Hypothalamus (tissue), 51 donors: ENCODE data around the gene TCF7.

ENCODE experiments used
- DNase-seq, 51 donors: peaks; one replicate each; lab custom pipeline; 2025; lab: John Stamatoyannopoulos, UW

TCF7 gene

DNA sequence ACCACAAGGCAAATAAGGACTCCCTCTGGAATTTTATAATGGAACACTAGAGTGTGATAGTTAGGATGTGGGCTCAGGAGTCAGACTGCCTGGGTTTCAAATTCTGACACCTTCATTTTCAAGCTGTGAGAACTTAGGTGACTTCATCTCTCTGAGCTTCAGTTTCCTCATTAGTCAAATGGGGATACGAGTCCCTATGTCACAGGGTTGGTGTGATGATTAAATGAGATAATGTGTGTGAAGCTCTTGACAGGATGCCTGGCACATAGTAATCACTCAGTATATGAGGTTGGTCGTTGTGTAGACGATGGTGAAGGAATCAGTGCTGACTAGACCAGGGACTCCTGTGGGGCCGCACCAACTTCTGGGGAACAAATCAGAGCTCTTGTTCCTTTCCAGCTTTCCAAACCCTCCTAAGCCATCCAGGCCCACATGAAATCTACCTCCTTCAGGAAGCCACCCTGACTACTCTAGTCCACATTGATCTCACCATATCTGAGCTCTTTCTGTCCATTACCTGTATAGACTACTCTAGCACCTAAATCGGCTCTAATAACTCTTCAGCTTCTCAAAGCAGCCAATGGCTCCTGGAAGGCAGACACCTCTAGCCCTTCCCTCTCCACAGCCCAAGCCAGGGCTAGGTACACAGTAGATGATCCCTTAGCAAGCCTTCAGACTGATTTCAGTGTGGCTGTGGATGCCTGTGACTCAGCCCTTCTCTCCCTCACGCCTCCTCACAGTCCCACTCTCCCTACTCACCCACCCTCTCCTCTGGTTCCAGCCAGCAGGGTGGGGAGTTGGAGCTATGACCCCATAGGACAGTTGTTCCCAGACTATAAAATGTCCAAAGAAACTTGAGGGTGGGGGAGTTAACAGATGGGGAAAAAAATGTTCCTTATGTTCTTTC is 2.5 kb upstream of the TCF7 start:
- DNase-seq = peak in 1 of 51 donors; percentile 5

DNA sequence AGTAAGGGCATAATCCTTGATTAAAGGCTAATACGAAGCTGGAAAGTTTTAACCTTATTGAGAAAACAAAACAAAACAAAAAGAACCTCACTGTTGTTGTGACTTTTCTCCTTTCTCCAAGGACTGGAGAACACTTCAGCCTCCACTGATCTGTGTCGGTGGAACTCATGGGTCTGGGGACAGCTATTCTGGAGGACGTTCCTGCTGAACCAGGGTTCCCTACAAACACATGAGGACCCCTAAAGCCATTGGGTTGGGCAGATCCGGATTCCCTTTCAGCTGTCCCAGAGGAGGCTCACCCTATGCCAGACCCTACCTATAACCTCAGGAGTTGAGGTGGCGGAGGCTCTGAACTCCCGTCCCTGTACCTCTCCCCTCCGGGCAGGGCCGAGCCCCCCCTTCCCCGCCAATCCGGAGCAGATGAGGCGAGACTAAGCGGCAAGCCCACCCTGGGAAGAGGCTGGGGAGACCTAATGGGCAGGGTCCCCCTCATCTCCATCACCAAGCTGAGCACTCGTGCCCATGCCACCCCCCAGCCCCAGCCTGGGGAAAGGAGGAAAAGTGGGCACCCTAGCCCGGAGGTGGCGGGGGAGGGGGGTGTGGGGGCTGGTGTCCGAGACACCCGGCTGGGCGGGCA is 1.6 kb upstream of the TCF7 start:
- no peak for DNase-seq

DNA sequence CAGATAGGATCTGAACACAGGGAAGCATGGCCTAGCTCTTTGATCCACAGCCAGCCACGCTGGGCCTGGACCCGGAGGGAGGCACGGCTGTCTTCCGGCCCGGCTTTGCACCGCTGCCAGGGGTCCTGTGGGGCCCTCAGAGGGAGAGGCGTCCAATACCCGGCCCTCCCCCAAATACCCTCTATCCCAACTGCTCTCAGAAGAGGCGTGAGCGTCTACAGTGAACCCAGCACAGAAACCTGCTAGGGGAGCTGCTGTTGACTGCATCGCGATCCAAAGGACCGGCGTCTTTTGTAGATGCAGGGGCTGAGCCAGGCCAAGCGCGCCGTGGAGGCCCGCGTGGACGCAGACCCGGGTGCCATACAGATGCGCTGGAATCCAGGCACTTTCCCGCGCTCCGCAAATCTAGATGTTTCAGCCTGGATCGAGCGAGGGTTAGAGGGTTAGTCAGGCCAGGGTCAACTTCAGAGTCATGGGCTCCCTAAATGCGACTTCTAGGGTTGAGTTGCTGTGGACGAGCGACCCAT is 1.1 kb upstream of the TCF7 start:
- DNase-seq = no peak

DNA sequence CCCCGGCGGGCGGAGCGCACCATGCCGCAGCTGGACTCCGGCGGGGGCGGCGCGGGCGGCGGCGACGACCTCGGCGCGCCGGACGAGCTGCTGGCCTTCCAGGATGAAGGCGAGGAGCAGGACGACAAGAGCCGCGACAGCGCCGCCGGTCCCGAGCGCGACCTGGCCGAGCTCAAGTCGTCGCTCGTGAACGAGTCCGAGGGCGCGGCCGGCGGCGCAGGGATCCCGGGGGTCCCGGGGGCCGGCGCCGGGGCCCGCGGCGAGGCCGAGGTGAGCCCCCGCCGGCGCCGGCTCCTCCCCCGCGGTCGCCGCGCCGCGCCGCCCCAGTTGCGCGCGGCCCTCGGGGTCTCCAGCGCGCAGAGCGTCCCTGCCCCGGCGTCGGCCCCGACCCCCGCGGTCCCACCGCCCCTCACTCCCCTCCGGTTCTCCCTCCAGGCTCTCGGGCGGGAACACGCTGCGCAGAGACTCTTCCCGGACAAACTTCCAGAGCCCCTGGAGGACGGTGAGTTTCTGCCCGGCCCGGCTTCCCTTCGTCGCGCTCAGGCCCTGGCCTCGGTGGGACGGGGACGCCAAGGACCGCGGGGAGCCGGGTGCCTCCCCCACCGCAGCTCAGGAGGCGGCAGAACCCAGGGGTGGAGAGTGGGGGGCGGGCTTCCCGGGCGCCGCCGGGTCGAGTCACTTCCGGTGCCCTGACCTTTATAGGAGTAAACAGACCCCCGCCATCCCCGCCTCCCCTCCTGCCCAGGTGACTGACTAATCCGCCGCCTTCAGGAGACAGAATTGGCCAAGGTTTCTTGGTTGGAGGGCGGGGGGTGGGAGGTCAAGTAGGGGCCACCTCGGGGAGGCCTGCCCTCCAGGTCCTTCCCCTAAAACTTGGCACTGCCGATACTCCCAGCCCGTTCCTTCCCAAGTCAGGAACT is 665 bp downstream of the TCF7 start:
- DNase-seq = no peak

DNA sequence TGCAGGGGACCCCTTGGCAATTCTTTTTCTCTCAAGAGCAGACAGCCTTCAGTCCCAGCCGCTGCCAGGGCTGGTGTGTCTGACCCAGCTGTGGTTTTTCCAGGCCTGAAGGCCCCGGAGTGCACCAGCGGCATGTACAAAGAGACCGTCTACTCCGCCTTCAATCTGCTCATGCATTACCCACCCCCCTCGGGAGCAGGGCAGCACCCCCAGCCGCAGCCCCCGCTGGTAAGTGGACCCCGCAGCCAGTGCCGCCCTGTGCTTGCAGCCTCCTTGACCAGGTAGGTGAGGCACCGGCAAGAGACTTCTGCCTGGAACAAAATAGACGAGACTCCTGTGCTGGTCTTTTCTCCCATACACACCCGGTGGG is 1.3 kb downstream of the TCF7 start:
- DNase-seq = no peak

DNA sequence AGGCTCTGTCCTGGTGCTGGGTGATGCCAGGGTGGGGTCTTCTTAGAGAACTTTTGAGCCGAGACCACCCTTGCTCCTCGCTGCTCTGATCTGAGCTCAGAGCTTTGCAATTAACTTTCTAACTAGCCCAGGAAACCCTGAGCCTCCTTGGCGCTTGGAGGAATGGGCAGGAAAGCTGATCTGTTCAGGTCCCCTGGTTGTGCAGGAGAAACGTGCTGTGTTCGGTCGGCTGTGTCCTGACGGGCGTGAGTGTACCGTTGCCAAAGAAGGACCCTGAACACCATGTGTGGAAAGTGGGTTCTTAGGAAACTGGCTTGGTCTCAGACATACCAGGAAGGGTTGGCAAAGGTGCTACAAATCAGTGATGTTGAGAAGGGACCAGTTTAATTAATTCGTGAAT is 1.8 kb downstream of the TCF7 start:
- DNase-seq = no peak

DNA sequence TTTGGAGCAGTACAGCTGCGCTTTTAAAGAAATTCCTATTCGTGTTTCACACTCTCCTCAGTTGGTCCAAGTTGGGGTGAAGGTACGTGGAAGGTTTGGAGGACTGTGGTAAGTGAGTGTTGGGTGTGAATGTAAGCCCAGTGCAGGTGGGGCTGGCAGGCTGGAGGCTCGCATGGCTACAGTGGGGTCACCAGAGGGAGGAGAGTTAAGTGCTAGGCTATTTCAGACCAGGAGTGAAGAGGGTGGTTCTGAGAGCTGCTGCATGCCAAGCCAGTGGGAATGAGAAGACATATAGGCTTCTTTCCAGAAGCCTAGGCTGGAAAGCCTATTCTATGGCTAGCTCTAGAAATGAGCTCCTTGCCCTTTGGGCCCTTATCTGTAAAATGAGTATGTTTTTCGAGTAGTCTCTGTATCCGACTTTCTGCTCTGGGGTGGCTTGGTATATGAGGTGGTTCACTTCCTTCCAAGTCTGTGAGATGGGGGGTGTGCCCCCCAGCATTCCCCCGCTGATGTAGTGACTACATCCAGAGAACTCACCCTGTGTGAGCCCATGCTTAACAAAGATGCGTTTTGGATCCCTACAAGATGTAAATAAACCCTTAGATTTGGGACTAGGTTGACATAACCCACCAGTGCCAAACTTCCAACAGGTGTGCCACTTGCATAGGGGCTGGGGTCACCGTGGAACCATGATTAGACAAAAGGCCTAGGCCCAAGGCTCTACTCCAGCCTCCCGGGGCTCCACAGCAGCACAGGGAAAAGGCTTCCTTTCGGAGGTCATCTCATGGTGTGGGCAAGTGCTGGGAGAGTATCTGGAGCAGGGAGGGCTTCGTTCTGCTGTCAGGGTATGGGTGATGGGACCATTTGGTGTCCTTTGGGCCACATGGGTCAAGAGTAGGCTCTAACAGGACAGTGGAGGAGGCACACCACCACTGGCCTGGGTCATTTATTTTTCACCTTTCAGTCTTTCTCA is 2.6 kb downstream of the TCF7 start:
- no peak for DNase-seq

DNA sequence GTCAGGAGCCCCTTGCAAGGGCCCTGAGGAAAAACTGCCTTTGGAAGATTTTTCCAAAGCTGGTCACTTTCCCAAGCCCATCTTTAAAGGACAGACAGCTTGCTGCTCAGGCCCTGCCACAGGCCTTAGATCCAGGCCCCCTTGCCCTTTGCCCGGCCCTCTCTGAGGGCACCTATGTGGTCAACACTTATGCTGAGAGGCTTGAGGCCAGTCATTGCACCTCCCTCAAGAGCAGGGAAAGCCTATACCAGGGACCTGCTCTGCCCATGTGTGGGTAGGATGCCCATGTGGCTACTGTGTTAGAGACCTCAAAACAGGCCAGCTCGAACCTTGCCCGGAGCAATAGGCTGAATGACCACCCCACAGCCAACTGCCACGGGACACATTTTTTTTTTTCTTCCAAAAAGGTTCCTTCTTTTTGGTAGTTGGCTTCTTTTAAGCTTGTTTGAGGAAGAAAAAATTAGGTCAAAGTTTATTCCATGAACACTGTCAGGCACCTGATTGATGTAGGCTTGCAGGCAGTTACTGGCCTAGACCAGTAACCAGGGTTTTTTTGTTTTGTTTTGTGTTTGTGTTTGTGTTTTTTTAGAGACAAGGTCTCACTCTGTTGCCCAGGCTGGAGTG is 3.8 kb downstream of the TCF7 start:
- no peak for DNase-seq

DNA sequence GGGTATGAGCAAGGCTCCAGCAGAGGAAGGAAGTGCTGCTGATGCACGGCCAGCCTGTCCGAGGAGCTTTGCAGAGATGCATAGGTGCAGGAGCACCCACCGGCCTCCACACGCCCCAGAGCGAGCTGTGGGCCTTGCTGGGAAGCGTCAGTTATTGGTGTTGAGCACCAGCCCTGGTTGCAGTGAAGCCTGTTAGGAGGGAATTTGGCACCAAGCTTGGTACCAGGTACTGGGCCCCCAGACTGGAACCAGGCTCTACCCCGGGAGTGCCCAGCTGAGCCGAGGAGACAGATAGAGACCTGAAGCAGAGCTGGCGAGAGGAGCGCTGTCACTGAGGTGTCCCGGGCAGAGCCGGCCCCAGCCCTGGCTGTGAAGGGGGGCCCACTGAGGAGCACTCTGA is 5.2 kb downstream of the TCF7 start:
- DNase-seq = no peak

DNA sequence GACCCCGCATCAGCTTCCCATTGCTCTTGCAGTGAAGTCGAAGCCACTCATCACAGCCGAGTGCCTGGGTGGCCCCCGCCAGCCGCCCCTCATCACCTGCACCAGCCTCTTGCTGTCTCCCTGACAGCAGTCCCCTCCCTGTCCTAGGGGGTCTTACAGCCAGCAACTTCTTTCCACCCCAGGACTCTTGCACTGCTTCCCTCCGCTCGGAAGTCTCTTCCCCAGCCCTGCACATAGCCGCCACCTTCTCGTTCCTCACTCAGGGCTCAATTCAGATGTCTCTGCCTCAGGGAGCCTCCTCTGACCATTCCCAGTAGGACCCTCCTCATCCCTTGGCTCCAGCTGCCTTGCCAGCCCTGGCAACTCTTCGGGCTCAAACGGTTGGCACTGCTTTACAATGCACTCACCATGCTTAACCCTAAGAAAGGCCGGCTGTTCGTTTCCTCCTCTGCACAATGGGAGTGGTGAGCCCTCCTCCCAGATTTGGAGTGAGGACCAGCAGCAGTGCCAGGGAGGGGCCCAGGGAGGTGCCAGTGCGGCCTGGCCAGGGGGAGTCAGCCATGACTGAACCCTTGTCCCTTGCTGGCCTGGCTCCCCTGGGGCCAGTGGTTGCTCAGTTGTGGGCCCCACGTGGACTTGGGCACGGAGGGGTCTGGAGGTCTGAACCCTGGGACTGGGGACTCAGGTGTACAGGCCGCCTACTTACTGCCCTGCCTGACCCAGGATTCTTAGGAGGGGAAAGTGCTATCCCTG is 6.1 kb downstream of the TCF7 start:
- no peak for DNase-seq

DNA sequence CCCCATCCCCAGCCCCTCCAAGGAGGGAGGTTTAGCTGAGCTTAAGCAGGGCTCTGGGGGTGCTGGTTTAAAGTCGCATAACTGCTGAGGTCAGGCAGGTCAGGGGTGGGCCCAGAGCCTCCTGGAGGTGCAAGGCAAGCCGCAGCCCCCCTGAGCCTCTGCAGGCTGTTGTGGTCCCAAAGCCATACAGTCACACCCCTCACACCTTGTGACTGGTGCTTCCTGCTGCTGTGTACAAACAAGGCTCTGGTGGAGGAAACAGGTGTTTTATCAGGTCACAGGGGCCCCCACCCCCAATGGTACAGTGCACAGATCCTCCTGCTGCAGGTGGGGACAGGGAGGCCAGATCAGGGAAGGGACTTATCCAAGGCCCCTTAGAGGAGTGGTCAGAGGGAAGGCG is 8.0 kb downstream of the TCF7 start:
- DNase-seq = no peak

DNA sequence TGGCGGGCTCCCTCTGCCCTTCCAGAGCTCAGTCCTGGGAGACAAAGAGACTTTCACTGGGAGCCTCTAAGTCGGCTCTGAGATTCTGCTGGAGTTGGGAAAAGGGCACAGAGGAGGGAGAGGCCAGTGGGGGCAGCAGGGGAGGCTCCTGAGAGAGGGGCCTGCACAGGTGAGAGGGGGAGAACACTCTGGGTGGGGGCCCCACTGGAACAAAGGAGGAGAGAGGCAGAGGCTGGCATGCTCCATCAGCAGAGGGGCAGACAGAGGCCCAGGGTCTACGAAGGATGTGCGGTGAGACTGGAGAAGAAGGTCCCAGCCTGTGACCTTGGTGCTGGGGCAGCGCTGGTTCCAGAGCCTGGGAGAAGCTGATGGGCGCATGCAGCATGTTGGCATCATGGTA is 8.9 kb downstream of the TCF7 start:
- no peak for DNase-seq

DNA sequence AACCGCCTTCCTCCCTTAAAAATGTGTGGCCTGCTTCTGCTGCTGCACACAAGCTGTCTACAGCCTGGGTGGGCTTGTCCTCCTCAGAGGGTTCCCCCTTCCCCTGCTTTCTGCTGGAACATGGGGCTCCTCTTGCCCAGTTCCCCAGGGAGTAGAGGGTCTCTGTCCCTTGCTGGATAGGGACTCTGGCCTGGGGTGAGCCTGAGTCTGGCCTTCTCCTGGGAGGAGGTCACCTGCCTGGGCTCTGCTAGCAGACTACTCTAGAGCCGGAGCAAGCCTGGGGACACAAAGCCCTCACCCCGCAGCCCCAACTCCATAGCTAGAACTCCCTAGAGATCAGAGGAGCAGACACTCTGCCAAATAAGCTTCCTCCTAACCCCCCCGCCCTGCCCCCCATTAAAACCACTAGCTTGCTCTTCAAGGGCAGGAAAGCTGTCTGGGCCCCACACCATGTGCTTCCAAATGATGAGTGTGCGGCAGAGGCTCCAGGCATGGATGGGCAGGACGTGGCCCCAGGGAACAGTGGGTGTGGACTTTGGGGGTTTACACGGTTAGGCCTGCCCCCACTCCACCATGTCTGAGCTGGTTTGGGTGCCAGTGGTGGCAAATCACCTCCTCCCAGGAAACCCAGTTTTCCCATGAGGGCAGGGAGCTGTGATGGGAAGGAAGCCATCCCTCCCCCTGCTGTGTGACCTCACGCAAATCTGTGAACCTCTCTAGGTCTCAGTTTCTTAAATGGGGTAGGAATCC is 10.0 kb downstream of the TCF7 start:
- DNase-seq = no peak

DNA sequence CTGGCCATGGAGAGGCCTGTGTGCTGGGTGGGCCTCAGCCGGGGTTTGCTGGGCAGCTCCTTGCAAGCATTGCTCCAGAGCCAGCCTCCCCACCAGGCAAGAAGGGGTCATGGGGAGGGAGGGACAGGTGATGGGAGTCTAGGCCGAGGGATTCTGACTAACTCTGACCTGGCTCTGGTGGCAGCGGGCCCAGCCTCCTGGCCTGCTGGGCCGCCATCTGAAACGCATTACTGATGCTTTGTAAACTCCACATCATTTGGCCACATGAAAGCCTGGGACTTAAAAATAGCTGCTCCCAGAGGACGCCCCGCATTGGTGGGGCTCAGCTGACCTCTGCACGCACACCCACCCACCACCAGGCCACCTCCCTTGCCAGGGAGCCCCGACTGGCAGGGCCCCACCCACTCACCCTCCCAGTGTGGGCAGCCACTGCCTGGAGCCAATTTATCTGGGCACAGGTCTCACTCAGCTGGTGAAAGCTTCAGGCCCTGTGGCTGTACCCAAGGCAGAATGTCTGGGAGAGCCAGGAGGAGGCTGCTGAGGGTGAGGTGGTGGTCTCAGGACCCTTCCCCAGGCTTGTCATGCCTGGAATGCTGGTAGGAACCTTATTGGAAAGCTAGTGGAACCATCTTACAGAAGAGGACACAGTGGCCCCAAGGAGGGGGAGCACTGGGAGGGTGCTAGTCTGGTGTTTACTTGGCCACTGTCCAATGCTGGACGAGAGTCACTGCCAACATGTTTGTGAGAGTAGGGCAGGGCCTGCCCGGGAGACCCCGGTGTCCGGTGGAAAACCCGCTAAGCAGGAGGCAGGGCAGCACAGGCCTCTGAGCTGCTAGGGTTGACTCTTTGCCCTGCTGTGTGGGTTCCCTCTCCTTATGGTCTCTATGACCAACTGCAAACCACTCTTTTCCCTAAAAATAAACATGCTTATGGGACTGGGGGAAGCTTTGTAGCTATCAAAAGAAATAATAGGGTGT is 10.8 kb downstream of the TCF7 start:
- DNase-seq = peak in 29 of 51 donors; percentile 13 to 68 (median 40)

DNA sequence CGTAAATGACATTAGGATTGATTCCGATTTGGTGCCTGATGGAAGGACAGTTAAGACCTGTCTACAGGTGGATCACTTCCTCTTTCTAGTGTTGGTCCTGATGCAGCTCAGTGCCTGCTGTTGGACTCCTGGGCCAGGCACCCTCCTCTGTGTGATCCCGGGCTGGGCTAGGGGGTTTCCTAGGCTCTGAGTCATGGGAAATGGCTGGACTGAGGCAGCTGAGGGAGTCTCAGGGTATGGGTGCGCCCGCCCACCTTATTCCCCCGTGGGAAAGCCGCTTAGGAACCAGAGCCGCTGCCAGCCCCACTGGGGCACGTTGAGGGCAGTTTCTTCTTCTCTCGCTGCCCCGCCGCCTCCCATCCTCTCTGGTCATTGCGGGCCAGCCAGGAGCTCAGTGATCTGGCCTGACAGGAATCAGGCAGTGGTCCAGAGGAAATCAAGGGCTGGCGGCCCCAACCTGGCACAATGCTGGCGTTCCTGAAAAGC is 12.9 kb downstream of the TCF7 start:
- DNase-seq = peak in 3 of 51 donors; percentile 18 to 24 (median 19)

DNA sequence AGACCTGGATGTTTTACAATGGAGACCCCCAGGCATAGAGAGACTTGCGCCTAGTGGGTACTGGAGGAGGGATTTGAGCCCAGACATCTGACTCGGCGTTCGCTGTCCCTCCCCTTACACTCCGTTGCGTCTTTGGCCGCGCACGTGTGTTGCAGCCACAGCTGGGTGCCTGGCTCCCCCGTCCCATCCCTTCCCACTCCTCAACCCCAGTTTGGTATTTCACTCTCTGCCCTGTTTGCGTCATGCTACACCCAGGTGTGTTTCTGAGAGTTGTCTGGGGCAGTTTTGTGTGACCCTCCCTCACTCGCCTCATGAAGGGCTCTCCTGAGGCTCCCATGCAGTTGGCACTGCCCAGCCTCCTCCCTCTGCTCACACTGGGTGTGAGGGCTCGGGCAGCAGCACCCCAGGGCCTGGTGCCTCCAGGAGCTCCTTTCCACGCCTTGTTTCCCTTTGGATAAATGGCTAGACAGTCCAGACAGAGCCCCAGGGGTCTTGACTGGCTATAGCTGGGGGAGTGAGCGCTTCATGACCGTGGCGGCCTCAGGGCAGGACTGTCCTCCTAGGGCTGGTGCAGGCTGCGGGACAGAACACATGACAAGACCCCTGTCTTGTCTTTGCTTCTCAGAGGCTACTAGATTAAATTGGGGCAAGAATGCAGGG is 13.6 kb downstream of the TCF7 start:
- no peak for DNase-seq
